SHP77 (cell line): ENCODE data around the gene EIF2D.

Experiments
- DNase-seq, 2 experiments: peaks; one replicate each; lab custom pipeline; 2025; lab: John Stamatoyannopoulos, UW

Gene EIF2D

GRCh38 chr1:206570529-206570928 lies 41.7 kb downstream of the EIF2D start:
- DNase-seq = no peak

- no peak for DNase-seq
Measured at GRCh38 chr1:206569556-206569955, 42.7 kb downstream of the EIF2D start.

GRCh38 chr1:206568779-206569352 lies 43.4 kb downstream of the EIF2D start:
- DNase-seq = no peak

GRCh38 chr1:206568256-206568655 lies 44.0 kb downstream of the EIF2D start:
- no peak for DNase-seq

GRCh38 chr1:206566999-206567398 lies 45.3 kb downstream of the EIF2D start:
- peak; percentile 63 to 78 for DNase-seq

- no peak for DNase-seq
Measured at GRCh38 chr1:206565995-206566394, 46.3 kb downstream of the EIF2D start.

- no peak for DNase-seq
Measured at GRCh38 chr1:206563367-206564207, 48.7 kb downstream of the EIF2D start.

- DNase-seq = no peak
Measured at GRCh38 chr1:206560007-206560716, 52.1 kb downstream of the EIF2D start.

- DNase-seq = no peak
Measured at GRCh38 chr1:206559672-206559995, 52.6 kb downstream of the EIF2D start.

GRCh38 chr1:206558794-206559671 lies 53.2 kb downstream of the EIF2D start:
- no peak for DNase-seq

- no peak for DNase-seq
Measured at GRCh38 chr1:206557636-206558473, 54.4 kb downstream of the EIF2D start.

GRCh38 chr1:206556750-206557635 lies 55.3 kb downstream of the EIF2D start:
- DNase-seq = peak; percentile 68 to 70

GRCh38 chr1:206556047-206556749 lies 56.1 kb downstream of the EIF2D start:
- DNase-seq = no peak

- DNase-seq = peak in 1 of 2 experiments; percentile 26
Measured at GRCh38 chr1:206555473-206555935, 56.8 kb downstream of the EIF2D start.

- no peak for DNase-seq
Measured at GRCh38 chr1:206554701-206555472, 57.4 kb downstream of the EIF2D start.

- DNase-seq = no peak
Measured at GRCh38 chr1:206554211-206554610, 58.1 kb downstream of the EIF2D start.

- DNase-seq = no peak
Measured at GRCh38 chr1:206551986-206552326, 60.3 kb downstream of the EIF2D start.

- no peak for DNase-seq
Measured at GRCh38 chr1:206551296-206551985, 60.8 kb downstream of the EIF2D start.
